H1 (cell line): ENCODE measurements around the gene OR2AJ1. TPM values are rescaled to one million over a fixed set of nuclear protein-coding genes. Genes with fewer than 3 reads are reported as not detected.

Source experiments
- CTBP2 ChIP-seq: IDR thresholded peaks from 2 replicates; pipeline ENCODE4 v1.7.0; 2011; ENCODE audit warnings: borderline replicate concordance, mild to moderate bottlenecking, moderate library complexity, mixed read lengths, low read length; ENCODE audit not compliant: insufficient read depth, insufficient read length
- HDAC6 ChIP-seq: IDR thresholded peaks from one replicate; pipeline ENCODE4 v1.7.1; 2012; ENCODE audit warnings: low read depth, mild to moderate bottlenecking, inconsistent platforms, low read length, moderate library complexity
- NRF1 ChIP-seq: IDR thresholded peaks from 2 replicates; pipeline ENCODE4 v1.6.1; 2011; ENCODE audit warnings: mild to moderate bottlenecking, low read depth, low read length, improper control_type of control experiment
- RFX5 ChIP-seq: IDR thresholded peaks from 2 replicates; pipeline ENCODE4 v1.6.1; 2011; ENCODE audit warnings: low read depth, low read length, improper control_type of control experiment, borderline replicate concordance
- SUZ12 ChIP-seq: fragments of 200-600 bp; sonication (generic); IDR thresholded peaks from 2 replicates; pipeline ENCODE4 v1.6.1; 2012; ENCODE audit warnings: mild to moderate bottlenecking, inconsistent platforms, low read length, moderate library complexity, mixed read lengths
- polyA plus RNA-seq, 7 experiments: library from polyadenylated mRNA; depleted of rRNA in 3 of 7; stranded (reverse) in 5 of 7; unstranded in 2 of 7; fragments of >200 nt in 5 of 7; fragments of 200-250 nt in 2 of 7; gene quantifications; 1 replicate in 5 of 7; 2 replicates in 1 of 7; 4 replicates in 1 of 7; pipeline versions ENCODE4 v1.2.1 to v1.2.3, GENCODE V29; 2011 to 2013; ENCODE audit warnings: missing spikeins in 2 of 7, mixed read lengths in 2 of 7
- total RNA-seq: library from RNA; stranded (reverse); fragmentation: NEBNext Ultra II Directional; extraction: Animal tissue kit (Norgen Biotek cat#: 25700); gene quantifications from 2 replicates; pipeline ENCODE4 v1.2.1, GENCODE V29; 2021

Gene OR2AJ1
- total and polyA plus RNA-seq, 2 of the 8 experiments (the other 6 are each of a cell fraction or from before 2014, with no cell fraction given): not detected

DNA sequence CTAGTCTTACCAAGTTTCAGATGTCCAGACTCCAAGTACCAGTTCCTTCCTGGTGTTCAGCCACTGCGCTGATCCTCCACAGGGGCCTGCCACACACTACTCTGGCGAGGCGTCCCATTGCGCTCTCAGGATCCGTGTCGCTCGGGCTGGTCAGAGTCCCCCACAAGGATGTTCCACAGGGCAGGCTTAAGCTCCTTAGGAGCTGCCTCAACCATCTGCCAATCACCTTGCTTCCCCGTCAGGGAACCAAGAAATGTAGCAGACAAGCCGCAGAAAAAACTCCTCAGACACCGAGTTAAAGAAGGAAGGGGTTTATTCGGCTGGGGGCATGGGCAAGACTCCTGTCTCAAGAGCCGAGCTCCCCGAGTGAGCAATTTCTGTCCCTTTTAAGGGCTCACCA is 19.5 kb upstream of the OR2AJ1 start (continued):
- TF ChIP-seq RFX5 (no peak), HDAC6 (no peak), CTBP2 (no peak), SUZ12 (no peak), NRF1 (no peak)
